ENCODE measurements around the gene COMTD1.

- no peak for TF ChIP-seq CTCF (conservative IDR thresholded peaks at IDR 0.05 in 1 of 2, IDR thresholded peaks at IDR 0.05 in 1 of 2; ENCODE audit: extremely low read depth in 1 of 2, insufficient read depth in 1 of 2, low read depth in 1 of 2, low read length in 2 of 2)
- TF ChIP-seq EZH2 (IDR thresholded peaks at IDR 0.05; ENCODE audit: borderline replicate concordance, low read length), result no peak
Measured at GRCh38 chr10:75207857-75208144, 28.0 kb downstream of the COMTD1 start.

Data from mammary epithelial cell (primary cell).